PC-3 (cell line): ENCODE results near the gene CCDC74B. TPM values are rescaled to one million over a fixed set of nuclear protein-coding genes. Genes with fewer than 3 reads are reported as not detected.
"Not testable (repeated sequence)": the region's sequence is repeated elsewhere in the genome, so short reads cannot be mapped to it uniquely, and the experiment has no call there.

Source experiments
- ATAC-seq: fragments of 200-7000 bp; cut with Tn5 transposase; 2 replicates; pipeline ENCODE4 v1.9.1; 2020; ENCODE audit warnings: mild to moderate bottlenecking, moderate library complexity
- BruUV-seq: library from RNA; stranded (reverse); fragments of 400-500 nt; replicated peaks from 2 replicates; lab custom pipeline; 2021; lab: Mats Ljungman, UMichigan
- CTCF ChIA-PET: fragments of 300-600 bp; sonication (Branson Sonifier 250); formaldehyde crosslinking; loops from one replicate; lab custom pipeline; 2022; ENCODE audit warnings: antibody characterized with exemption; lab: Charles Lee
- POLR2A ChIA-PET: fragments of 300-600 bp; sonication (Branson Sonifier 250); formaldehyde crosslinking; loops from one replicate; lab custom pipeline; 2022; ENCODE audit warnings: antibody characterized with exemption; ENCODE audit not compliant: unreplicated experiment; lab: Charles Lee
- DNase-seq: peaks from one replicate; pipeline ENCODE4 v3.0.0-alpha.2; 2015
- H2AFZ ChIP-seq: fragments of 300-600 bp; sonication (generic); 2 replicates; pipeline ENCODE4 v1.6.0; 2016; ENCODE audit warnings: antibody characterized with exemption, low read length
- H3F3A ChIP-seq: fragments of 300-600 bp; sonication (generic); one replicate; pipeline ENCODE4 v1.6.0; 2017; ENCODE audit warnings: antibody characterized with exemption, low read length, control low read depth, mild to moderate bottlenecking; ENCODE audit not compliant: unreplicated experiment
- H3K27ac ChIP-seq: fragments of 300-600 bp; sonication (generic); 2 replicates; pipeline ENCODE4 v1.5.1; 2016; ENCODE audit warnings: mild to moderate bottlenecking, low read length
- H3K27me3 ChIP-seq: fragments of 300-600 bp; sonication (generic); 2 replicates; pipeline ENCODE4 v1.6.1; 2016; ENCODE audit warnings: low read length, mixed read lengths
- H3K36me3 ChIP-seq: fragments of 300-600 bp; sonication (generic); 2 replicates; pipeline ENCODE4 v1.6.1; 2016; ENCODE audit warnings: low read depth, mixed run types, low read length, mixed read lengths
- H3K4me1 ChIP-seq: fragments of 300-600 bp; sonication (generic); 2 replicates; pipeline ENCODE4 v1.5.1; 2016; ENCODE audit warnings: low read length; ENCODE audit not compliant: insufficient read depth
- H3K4me2 ChIP-seq: fragments of 300-600 bp; sonication (generic); 2 replicates; pipeline ENCODE4 v1.6.0; 2016; ENCODE audit warnings: low read length
- H3K4me3 ChIP-seq: fragments of 300-600 bp; sonication (generic); 2 replicates; pipeline ENCODE4 v1.5.1; 2016; ENCODE audit warnings: mild to moderate bottlenecking, low read length, mixed read lengths
- H3K79me2 ChIP-seq: fragments of 300-600 bp; sonication (generic); 2 replicates; pipeline ENCODE4 v1.6.1; 2017; ENCODE audit warnings: low read length, mixed read lengths
- H3K9ac ChIP-seq: fragments of 300-600 bp; sonication (generic); 2 replicates; pipeline ENCODE4 v1.6.0; 2016; ENCODE audit warnings: mild to moderate bottlenecking, low read length
- H3K9me2 ChIP-seq: fragments of 300-600 bp; sonication (generic); replicated peaks from 2 replicates; pipeline ENCODE4 v1.6.1; 2016; ENCODE audit warnings: mixed run types, low read length, mixed read lengths
- H3K9me3 ChIP-seq: fragments of 300-600 bp; sonication (generic); 2 replicates; pipeline ENCODE4 v1.6.1; 2016; ENCODE audit warnings: low read length, mixed read lengths
- H4K20me1 ChIP-seq: fragments of 300-600 bp; sonication (generic); 2 replicates; pipeline ENCODE4 v1.6.1; 2016; ENCODE audit warnings: low read length, mixed read lengths
- EZH2 ChIP-seq: fragments of 300-600 bp; sonication (generic); IDR thresholded peaks from one replicate; pipeline ENCODE4 v1.6.1; 2017; ENCODE audit warnings: antibody characterized with exemption, mild to moderate bottlenecking, low read length; ENCODE audit not compliant: unreplicated experiment
- EZH2phosphoT487 ChIP-seq: fragments of 300-600 bp; sonication (generic); IDR thresholded peaks from 2 replicates; pipeline ENCODE4 v1.6.1; 2018; ENCODE audit warnings: mild to moderate bottlenecking, antibody characterized with exemption, low read length, borderline replicate concordance
- intact Hi-C: fragments of 100-400 bp; cut with micrococcal nuclease; formaldehyde crosslinking; loops from 2 replicates; pipeline ENCODE4 v1.9.0; 2023
- total RNA-seq: library from RNA; depleted of rRNA; stranded (reverse); fragments of >200 nt; gene quantifications from 2 replicates; pipeline ENCODE4 v1.2.3, GENCODE V29; 2014
- TF ChIP-seq, protein P1 (sequence below): fragments of 300-600 bp; sonication (generic); conservative IDR thresholded peaks from 2 replicates; pipeline ENCODE4 v1.5.1; 2017; ENCODE audit warnings: antibody characterized with exemption, low read depth, mild to moderate bottlenecking, low read length

CCDC74B gene
- total RNA-seq, 1 experiment from 2014 or later: 8.6 TPM

DNA sequence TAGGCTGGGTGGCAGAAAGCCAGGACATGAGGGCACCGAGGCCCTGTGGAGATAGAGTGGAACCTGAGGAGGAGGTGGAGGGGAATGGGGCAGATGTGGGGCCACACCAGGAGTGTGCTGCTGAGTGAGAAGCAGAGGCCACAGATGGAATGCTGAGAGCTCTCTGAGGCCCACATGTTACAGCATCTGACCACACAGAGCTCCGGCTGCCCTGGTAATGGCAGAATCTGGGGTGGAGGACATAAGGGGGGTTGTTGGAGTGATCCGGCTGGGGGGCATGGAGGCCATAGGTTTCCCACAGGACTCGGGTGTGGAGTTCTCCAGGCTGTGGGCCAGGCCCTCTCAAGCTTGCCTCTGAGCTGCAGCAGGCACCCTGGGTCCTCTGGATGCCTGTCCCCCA is 41.0 kb upstream of the CCDC74B start:
- Histone ChIP-seq H3K27ac (no peak overlapping the region), H3K9me2 (no peaks in the 10 kb centered on the region), H3K4me1 (peaks cover 13% of the 10 kb centered on the region), H3F3A (no peaks in the 10 kb centered on the region), H3K27me3 (no peaks in the 10 kb centered on the region), H3K9ac (no peak overlapping the region), H4K20me1 (no peaks in the 10 kb centered on the region), H3K4me2 (no peak overlapping the region), H3K79me2 (peaks cover 31% of the 10 kb centered on the region), H3K36me3 (no peaks in the 10 kb centered on the region), H2AFZ (no peak overlapping the region), H3K9me3 (no peaks in the 10 kb centered on the region), H3K4me3 (no peak overlapping the region)
- ChIA-PET CTCF (no interaction called here), POLR2A (no interaction called here)
- no peak for ATAC-seq
- TF ChIP-seq EZH2phosphoT487 (no peak), EZH2 (no peak)
- TF ChIP-seq, protein P1, sequence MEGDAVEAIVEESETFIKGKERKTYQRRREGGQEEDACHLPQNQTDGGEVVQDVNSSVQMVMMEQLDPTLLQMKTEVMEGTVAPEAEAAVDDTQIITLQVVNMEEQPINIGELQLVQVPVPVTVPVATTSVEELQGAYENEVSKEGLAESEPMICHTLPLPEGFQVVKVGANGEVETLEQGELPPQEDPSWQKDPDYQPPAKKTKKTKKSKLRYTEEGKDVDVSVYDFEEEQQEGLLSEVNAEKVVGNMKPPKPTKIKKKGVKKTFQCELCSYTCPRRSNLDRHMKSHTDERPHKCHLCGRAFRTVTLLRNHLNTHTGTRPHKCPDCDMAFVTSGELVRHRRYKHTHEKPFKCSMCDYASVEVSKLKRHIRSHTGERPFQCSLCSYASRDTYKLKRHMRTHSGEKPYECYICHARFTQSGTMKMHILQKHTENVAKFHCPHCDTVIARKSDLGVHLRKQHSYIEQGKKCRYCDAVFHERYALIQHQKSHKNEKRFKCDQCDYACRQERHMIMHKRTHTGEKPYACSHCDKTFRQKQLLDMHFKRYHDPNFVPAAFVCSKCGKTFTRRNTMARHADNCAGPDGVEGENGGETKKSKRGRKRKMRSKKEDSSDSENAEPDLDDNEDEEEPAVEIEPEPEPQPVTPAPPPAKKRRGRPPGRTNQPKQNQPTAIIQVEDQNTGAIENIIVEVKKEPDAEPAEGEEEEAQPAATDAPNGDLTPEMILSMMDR: no peak
- no peak for DNase-seq
- BruUV-seq: no TSS peak
- intact Hi-C loops: no loop called here

DNA sequence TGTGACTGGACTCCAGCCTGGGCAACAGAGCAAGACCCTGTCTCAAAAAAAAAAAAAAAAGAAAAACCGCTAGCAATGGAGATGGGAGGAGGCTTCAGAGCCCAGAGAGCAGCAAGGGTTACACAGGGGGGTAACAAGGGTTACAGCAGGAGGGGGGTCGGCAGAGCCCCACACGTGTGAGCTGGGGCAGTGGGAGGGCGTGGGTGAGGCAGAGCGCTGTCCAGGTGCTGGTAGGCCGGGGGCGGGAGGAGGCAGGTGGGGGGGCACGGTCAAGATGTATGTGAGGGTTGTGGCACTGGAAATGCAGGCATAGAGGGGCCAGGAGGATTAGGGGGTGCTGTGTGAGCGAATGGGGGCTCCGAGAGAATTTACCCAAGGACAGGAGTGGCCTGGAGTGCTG is 40.5 kb upstream of the CCDC74B start:
- Histone ChIP-seq H3K9ac (no peak overlapping the region), H4K20me1 (no peaks in the 10 kb centered on the region), H3K27me3 (no peaks in the 10 kb centered on the region), H3K27ac (no peak overlapping the region), H3K4me3 (no peak overlapping the region), H3K4me2 (no peak overlapping the region), H3K36me3 (no peaks in the 10 kb centered on the region), H3K79me2 (peaks cover 36% of the 10 kb centered on the region), H2AFZ (no peak overlapping the region), H3K9me3 (no peaks in the 10 kb centered on the region), H3K9me2 (no peaks in the 10 kb centered on the region), H3K4me1 (peaks cover 13% of the 10 kb centered on the region), H3F3A (no peaks in the 10 kb centered on the region)
- no TSS peak for BruUV-seq
- ChIA-PET POLR2A (no interaction called here), CTCF (no interaction called here)
- TF ChIP-seq EZH2phosphoT487 (no peak), EZH2 (no peak)
- TF ChIP-seq, protein P1: no peak
- no peak for ATAC-seq
- intact Hi-C loops: no loop called here
- no peak for DNase-seq

DNA sequence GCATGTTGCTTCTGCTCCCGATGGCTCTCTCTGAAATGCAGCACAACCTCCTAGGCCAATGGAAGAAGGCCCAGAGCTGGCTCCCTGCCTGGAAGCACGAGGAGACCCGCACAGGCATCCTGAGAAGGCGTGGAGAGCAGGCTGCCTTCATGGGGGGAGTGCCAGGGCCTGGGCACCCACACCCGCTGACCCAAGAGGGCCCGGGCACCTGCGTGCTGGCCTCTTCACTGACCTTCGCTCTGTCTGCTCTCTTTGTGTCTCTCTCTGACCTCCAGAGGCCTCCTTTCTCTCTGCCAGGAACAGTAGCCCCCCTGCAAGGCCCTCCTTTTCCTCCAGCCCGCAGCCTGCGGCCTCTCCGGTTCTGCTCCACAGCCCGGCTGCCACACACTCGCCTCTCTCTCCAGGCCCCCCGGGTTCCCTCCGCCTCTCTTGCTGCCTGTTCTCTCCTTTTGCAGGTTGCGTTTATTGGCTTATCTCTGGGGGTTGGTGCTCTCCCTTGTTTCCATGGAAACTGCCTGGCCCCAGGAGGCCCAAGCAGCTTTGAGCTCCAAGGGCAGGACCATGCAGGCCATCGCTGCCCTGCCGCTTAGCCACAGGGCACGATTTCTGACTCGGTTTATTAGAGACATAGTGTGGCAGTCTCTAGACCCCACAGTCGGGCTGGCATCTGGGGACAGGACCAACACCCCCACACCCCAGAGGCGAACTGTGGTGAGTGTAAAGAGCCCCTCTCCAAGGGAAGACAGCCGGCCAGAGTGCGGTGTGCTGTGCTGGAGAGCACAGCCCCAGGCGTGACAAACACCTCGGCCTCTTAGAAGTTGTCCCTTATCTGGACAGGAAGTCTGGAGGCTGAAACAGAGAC is 38.8 kb upstream of the CCDC74B start:
- H3K4me3 ChIP-seq: peak overlapping the region; percentile 95
- TF ChIP-seq EZH2 (no peak), EZH2phosphoT487 (no peak)
- TF ChIP-seq, protein P1: no peak
- H3K4me1 ChIP-seq: peaks cover 13% of the 10 kb centered on the region
- no peaks in the 10 kb centered on the region for H3K27me3 ChIP-seq
- intact Hi-C loops: no loop called here
- ChIA-PET POLR2A (interaction anchor here (0.7 kb wide), 1 partner anchor 149 kb away, joined by 3 read pairs; no protein-coding TSS in a partner anchor), CTCF (no interaction called here)
- peak overlapping the region; percentile 93 for H3K4me2 ChIP-seq
- 0 out of 2 replicates have a peak overlapping the region, but pooled peaks have one; percentile 22 for H2AFZ ChIP-seq
- no peak for DNase-seq
- H3K27ac ChIP-seq: no peak overlapping the region
- H3K79me2 ChIP-seq: peaks cover 53% of the 10 kb centered on the region
- H3K9me2 ChIP-seq: no peaks in the 10 kb centered on the region
- H3K36me3 ChIP-seq: no peaks in the 10 kb centered on the region
- H4K20me1 ChIP-seq: no peaks in the 10 kb centered on the region
- no peaks in the 10 kb centered on the region for H3F3A ChIP-seq
- peak overlapping the region; percentile 95 for H3K9ac ChIP-seq
- BruUV-seq: TSS peak; percentile 39
- H3K9me3 ChIP-seq: no peaks in the 10 kb centered on the region
- ATAC-seq: no peak

DNA sequence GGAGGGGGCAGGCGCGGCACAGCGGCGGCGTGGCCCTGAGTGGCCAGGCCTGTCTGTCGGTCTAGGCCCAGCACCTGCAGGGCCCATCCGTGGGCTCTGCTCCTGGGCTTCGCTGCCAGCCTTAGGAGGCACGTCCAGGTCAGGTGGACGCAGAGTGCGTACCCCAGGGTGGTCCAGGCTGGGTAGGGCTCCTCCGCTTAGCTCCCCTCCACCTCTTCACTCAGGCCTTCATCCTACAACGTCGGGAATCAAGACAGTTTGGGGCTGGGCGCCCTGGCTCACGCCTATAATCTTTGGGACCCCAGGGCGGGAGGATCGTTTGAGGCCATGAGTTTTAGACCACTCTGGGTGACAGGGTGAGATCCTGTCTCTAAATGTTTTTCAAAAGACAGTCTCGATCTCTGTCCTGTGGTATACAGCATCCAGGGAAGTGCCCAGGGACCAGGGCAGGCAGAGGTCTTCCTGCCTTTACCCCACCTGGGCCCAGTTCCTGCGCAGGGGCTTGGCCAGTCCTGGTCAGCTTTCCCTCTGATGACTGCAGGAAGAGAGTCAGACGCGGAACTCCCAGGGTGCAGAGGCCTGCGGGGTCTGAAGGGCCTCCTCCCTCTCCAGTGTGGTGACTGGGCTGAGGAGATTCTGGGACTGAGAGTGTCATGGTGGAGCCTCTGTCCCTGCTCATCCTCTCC is 38.1 kb upstream of the CCDC74B start:
- H3K9me3 ChIP-seq, CTCF ChIA-PET, H4K20me1 ChIP-seq, H3K27me3 ChIP-seq, BruUV-seq, POLR2A ChIA-PET, H3K36me3 ChIP-seq, H3K27ac ChIP-seq, H3K9me2 ChIP-seq, H3F3A ChIP-seq: not testable (repeated sequence)
- Histone ChIP-seq H3K4me2 (peak overlapping the region; percentile 93), H3K4me3 (peak overlapping the region; percentile 95), H3K4me1 (peaks cover 13% of the 10 kb centered on the region), H3K9ac (peak overlapping the region; percentile 95), H2AFZ (0 out of 2 replicates have a peak overlapping the region, but pooled peaks have one; percentile 22), H3K79me2 (peaks cover 61% of the 10 kb centered on the region)
- intact Hi-C loops: loop anchor here (1.0 kb wide), 1 partner anchor 149 kb away; no protein-coding TSS in a partner anchor
- DNase-seq (peak; percentile 33), ATAC-seq (peak; percentile 28; the same call in 1 of the 2 replicates)
